Measurements from ENCODE around the gene ATP6V0C. TPM values are rescaled to one million over a fixed set of nuclear protein-coding genes. Genes with fewer than 3 reads are reported as not detected.

The ATP6V0C gene
- polyA plus RNA-seq, 1 donor (not counting 4 experiments of a cell fraction or from before 2014, with no cell fraction given), result 11.4 TPM

DNA sequence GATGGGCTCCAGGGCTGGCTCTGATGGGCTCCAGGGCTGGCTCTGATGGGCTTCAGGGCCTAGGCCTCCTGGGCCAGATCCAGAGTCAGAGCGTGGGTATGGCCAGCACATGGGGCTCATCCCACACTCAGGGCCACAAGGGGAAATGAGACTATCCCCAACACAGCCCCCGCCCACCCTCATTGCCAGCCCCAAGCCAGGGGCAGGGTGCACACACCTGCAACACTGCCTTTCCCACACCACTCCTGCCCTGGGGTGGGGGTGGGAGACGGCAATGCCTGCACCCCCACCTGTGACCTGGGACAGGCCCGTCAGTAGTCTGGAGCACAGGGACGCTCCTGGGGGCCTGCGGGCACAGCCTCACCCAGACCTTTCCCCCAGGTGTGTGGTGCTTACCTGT lies 14.3 kb upstream of the ATP6V0C start:
- Histone ChIP-seq H3K9me3 (ENCODE audit: control insufficient read depth, low read depth, low read length) (no peaks in the 10 kb centered on the region), H3K9ac (ENCODE audit: control insufficient read depth, extremely low read depth, insufficient read depth, low read length) (no peak overlapping the region), H3K4me3 (ENCODE audit: control insufficient read depth in 2 of 3, extremely low read depth in 1 of 3, insufficient read depth in 2 of 3, low read depth in 1 of 3, low read length in 3 of 3) (no peak overlapping the region), H3K36me3 (ENCODE audit: control insufficient read depth in 2 of 2, extremely low read depth in 1 of 2, insufficient read depth in 2 of 2, low read length in 2 of 2) (peaks cover 0 to 11% of the 10 kb centered on the region in 2 experiments), H3K27ac (ENCODE audit: control insufficient read depth, insufficient read depth, low read length) (no peak overlapping the region), H3K4me2 (ENCODE audit: control insufficient read depth, extremely low read depth, insufficient read depth, low read depth, low read length) (no peak overlapping the region), H4K20me1 (ENCODE audit: control insufficient read depth, extremely low read depth, insufficient read depth, low read length) (peaks cover 3% of the 10 kb centered on the region), H2AFZ (ENCODE audit: control insufficient read depth, low read length) (no peak overlapping the region), H3K79me2 (ENCODE audit: control insufficient read depth, insufficient read depth, low read length) (no peaks in the 10 kb centered on the region), H3K9me1 (ENCODE audit: control insufficient read depth, extremely low read depth, insufficient read depth, low read length) (no peaks in the 10 kb centered on the region), H3K27me3 (ENCODE audit: control insufficient read depth, extremely low read depth, insufficient read depth, low read length) (no peaks in the 10 kb centered on the region), H3K4me1 (ENCODE audit: control insufficient read depth, extremely low read depth, insufficient read depth, low read length) (peaks cover 19% of the 10 kb centered on the region)
- DNase-seq (ENCODE audit: low read depth, low spot score) (no peak), FAIRE-seq (no peak)
- dilution Hi-C loops (cut with MboI; ENCODE audit: extremely low pct_ligation_motif_present, low sequenced_read_pairs), result no loop called here
- TF ChIP-seq EZH2 (IDR thresholded peaks at IDR 0.05; ENCODE audit: low read length), result no peak
- TF ChIP-seq, protein P1, sequence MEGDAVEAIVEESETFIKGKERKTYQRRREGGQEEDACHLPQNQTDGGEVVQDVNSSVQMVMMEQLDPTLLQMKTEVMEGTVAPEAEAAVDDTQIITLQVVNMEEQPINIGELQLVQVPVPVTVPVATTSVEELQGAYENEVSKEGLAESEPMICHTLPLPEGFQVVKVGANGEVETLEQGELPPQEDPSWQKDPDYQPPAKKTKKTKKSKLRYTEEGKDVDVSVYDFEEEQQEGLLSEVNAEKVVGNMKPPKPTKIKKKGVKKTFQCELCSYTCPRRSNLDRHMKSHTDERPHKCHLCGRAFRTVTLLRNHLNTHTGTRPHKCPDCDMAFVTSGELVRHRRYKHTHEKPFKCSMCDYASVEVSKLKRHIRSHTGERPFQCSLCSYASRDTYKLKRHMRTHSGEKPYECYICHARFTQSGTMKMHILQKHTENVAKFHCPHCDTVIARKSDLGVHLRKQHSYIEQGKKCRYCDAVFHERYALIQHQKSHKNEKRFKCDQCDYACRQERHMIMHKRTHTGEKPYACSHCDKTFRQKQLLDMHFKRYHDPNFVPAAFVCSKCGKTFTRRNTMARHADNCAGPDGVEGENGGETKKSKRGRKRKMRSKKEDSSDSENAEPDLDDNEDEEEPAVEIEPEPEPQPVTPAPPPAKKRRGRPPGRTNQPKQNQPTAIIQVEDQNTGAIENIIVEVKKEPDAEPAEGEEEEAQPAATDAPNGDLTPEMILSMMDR (optimal IDR thresholded peaks at IDR 0.05 in 1 of 3, IDR thresholded peaks at IDR 0.05 in 1 of 3, conservative IDR thresholded peaks at IDR 0.05 in 1 of 3; ENCODE audit: extremely low read depth in 1 of 3, insufficient read depth in 2 of 3, low read length in 3 of 3), result no peak

DNA sequence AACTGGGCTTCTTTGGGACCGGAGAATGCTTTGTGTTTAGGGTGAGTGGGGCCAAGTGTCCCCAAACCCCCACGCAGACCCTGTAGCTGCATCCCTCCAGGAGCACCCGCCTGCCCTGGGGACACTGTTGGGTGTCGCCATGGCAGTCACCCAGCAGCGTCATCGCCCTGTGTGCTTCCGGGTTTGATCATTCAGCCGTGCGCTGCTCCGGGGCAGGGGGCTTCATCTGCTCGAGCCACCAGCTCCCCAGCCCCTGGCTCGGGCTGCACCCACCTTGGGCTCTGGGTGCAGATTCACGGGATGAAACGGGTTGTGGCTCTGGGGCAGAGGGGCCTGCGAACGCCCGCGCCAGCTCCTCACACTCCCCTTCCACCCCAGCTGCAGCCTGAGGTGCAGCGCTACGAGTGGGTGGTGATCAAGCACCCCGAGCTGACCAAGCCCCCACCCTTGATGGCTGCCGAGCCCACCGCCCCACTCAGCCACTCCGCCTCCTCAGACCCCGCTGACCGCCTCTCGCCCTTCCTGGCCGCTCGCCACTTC lies 13.8 kb upstream of the ATP6V0C start:
- Histone ChIP-seq H3K9ac (ENCODE audit: control insufficient read depth, extremely low read depth, insufficient read depth, low read length) (no peak overlapping the region), H3K9me3 (ENCODE audit: control insufficient read depth, low read depth, low read length) (no peaks in the 10 kb centered on the region), H3K79me2 (ENCODE audit: control insufficient read depth, insufficient read depth, low read length) (no peaks in the 10 kb centered on the region), H3K4me3 (ENCODE audit: control insufficient read depth in 2 of 3, extremely low read depth in 1 of 3, insufficient read depth in 2 of 3, low read depth in 1 of 3, low read length in 3 of 3) (no peak overlapping the region), H2AFZ (ENCODE audit: control insufficient read depth, low read length) (no peak overlapping the region), H3K27ac (ENCODE audit: control insufficient read depth, insufficient read depth, low read length) (no peak overlapping the region), H3K9me1 (ENCODE audit: control insufficient read depth, extremely low read depth, insufficient read depth, low read length) (no peaks in the 10 kb centered on the region), H3K27me3 (ENCODE audit: control insufficient read depth, extremely low read depth, insufficient read depth, low read length) (no peaks in the 10 kb centered on the region), H4K20me1 (ENCODE audit: control insufficient read depth, extremely low read depth, insufficient read depth, low read length) (peaks cover 3% of the 10 kb centered on the region), H3K4me1 (ENCODE audit: control insufficient read depth, extremely low read depth, insufficient read depth, low read length) (peaks cover 19% of the 10 kb centered on the region), H3K4me2 (ENCODE audit: control insufficient read depth, extremely low read depth, insufficient read depth, low read depth, low read length) (no peak overlapping the region), H3K36me3 (ENCODE audit: control insufficient read depth in 2 of 2, extremely low read depth in 1 of 2, insufficient read depth in 2 of 2, low read length in 2 of 2) (peaks cover 0 to 11% of the 10 kb centered on the region in 2 experiments)
- TF ChIP-seq, protein P1 (optimal IDR thresholded peaks at IDR 0.05 in 1 of 3, IDR thresholded peaks at IDR 0.05 in 1 of 3, conservative IDR thresholded peaks at IDR 0.05 in 1 of 3; ENCODE audit: extremely low read depth in 1 of 3, insufficient read depth in 2 of 3, low read length in 3 of 3), result no peak
- TF ChIP-seq EZH2 (IDR thresholded peaks at IDR 0.05; ENCODE audit: low read length), result no peak
- FAIRE-seq, result no peak
- dilution Hi-C loops (cut with MboI; ENCODE audit: extremely low pct_ligation_motif_present, low sequenced_read_pairs), result no loop called here
- no peak for DNase-seq (ENCODE audit: low read depth, low spot score)

Data from keratinocyte (primary cell).